ENCODE results near the gene C1QTNF9.
"Not testable (repeated sequence)": the region's sequence is repeated elsewhere in the genome, so short reads cannot be mapped to it uniquely, and the experiment has no call there.

C1QTNF9 gene

GRCh38 chr13:24323036-24323738 is 13.8 kb downstream of the C1QTNF9 start:
- DNase-seq (ENCODE audit: low read depth) = no peak

- DNase-seq (ENCODE audit: low read depth) = no peak
Measured at GRCh38 chr13:24323739-24324075, 14.3 kb downstream of the C1QTNF9 start.

- not testable (repeated sequence) for DNase-seq (ENCODE audit: low read depth)
Measured at GRCh38 chr13:24327598-24327997, 18.2 kb downstream of the C1QTNF9 start.

- no peak for DNase-seq (ENCODE audit: low read depth)
Measured at GRCh38 chr13:24328145-24328544, 18.8 kb downstream of the C1QTNF9 start.

GRCh38 chr13:24338721-24339120 is 29.3 kb downstream of the C1QTNF9 start:
- DNase-seq (ENCODE audit: low read depth) = no peak

GRCh38 chr13:24339937-24340607 is 30.7 kb downstream of the C1QTNF9 start:
- no peak for DNase-seq (ENCODE audit: low read depth)

GRCh38 chr13:24340608-24340955 is 31.2 kb downstream of the C1QTNF9 start:
- DNase-seq (ENCODE audit: low read depth) = no peak

- DNase-seq (ENCODE audit: low read depth) = no peak
Measured at GRCh38 chr13:24341439-24341838, 32.1 kb downstream of the C1QTNF9 start.

- no peak for DNase-seq (ENCODE audit: low read depth)
Measured at GRCh38 chr13:24348385-24348784, 39.0 kb downstream of the C1QTNF9 start.

- DNase-seq (ENCODE audit: low read depth) = no peak
Measured at GRCh38 chr13:24348797-24349515, 39.6 kb downstream of the C1QTNF9 start.

- DNase-seq (ENCODE audit: low read depth) = not testable (repeated sequence)
Measured at GRCh38 chr13:24349778-24350664, 40.6 kb downstream of the C1QTNF9 start.

- no peak for DNase-seq (ENCODE audit: low read depth)
Measured at GRCh38 chr13:24351423-24351822, 42.0 kb downstream of the C1QTNF9 start.

GRCh38 chr13:24353736-24354135 is 44.4 kb downstream of the C1QTNF9 start:
- no peak for DNase-seq (ENCODE audit: low read depth)

- no peak for DNase-seq (ENCODE audit: low read depth)
Measured at GRCh38 chr13:24355103-24355502, 45.7 kb downstream of the C1QTNF9 start.

GRCh38 chr13:24356270-24356669 is 46.9 kb downstream of the C1QTNF9 start:
- DNase-seq (ENCODE audit: low read depth) = no peak

GRCh38 chr13:24356837-24357236 is 47.5 kb downstream of the C1QTNF9 start:
- no peak for DNase-seq (ENCODE audit: low read depth)

- no peak for DNase-seq (ENCODE audit: low read depth)
Measured at GRCh38 chr13:24357756-24358155, 48.4 kb downstream of the C1QTNF9 start.

GRCh38 chr13:24358836-24359235 is 49.5 kb downstream of the C1QTNF9 start:
- not testable (repeated sequence) for DNase-seq (ENCODE audit: low read depth)

GRCh38 chr13:24359252-24359651 is 49.9 kb downstream of the C1QTNF9 start:
- not testable (repeated sequence) for DNase-seq (ENCODE audit: low read depth)

- DNase-seq (ENCODE audit: low read depth) = no peak
Measured at GRCh38 chr13:24360106-24360505, 50.7 kb downstream of the C1QTNF9 start.

- no peak for DNase-seq (ENCODE audit: low read depth)
Measured at GRCh38 chr13:24361113-24361512, 51.7 kb downstream of the C1QTNF9 start.

GRCh38 chr13:24361852-24362366 is 52.5 kb downstream of the C1QTNF9 start:
- no peak for DNase-seq (ENCODE audit: low read depth)
